WTC11 (cell line): Measurements from ENCODE around the gene MIR17HG. TPM values are rescaled to one million over a fixed set of nuclear protein-coding genes. Genes with fewer than 3 reads are reported as not detected.

Experiments used
- CREB1 ChIP-seq: sonication (generic); formaldehyde crosslinking; IDR thresholded peaks from 2 replicates; pipeline ENCODE4 v1.8.0; 2023; ENCODE audit warnings: mild to moderate bottlenecking, missing genetic modification reagents
- FOXK1 ChIP-seq: sonication (generic); formaldehyde crosslinking; IDR thresholded peaks from 2 replicates; pipeline ENCODE4 v1.8.0; 2022; ENCODE audit warnings: mild to moderate bottlenecking, moderate library complexity, missing genetic modification reagents
- GTF2I ChIP-seq: fragments of 250-450 bp; sonication (Bioruptor Pico); conservative IDR thresholded peaks from 2 replicates; pipeline ENCODE4 v1.4.0; 2021; ENCODE audit warnings: mild to moderate bottlenecking
- MXD4 ChIP-seq: fragments of 250-450 bp; sonication (Bioruptor Pico); IDR thresholded peaks from 2 replicates; pipeline ENCODE4 v1.8.0; 2021; ENCODE audit warnings: mild to moderate bottlenecking, moderate library complexity, borderline replicate concordance
- MYBL2 ChIP-seq: sonication (generic); formaldehyde crosslinking; IDR thresholded peaks from 2 replicates; pipeline ENCODE4 v1.8.1; 2023; ENCODE audit warnings: mild to moderate bottlenecking, moderate library complexity, missing genetic modification reagents
- NFATC4 ChIP-seq: fragments of 250-450 bp; sonication (Bioruptor Pico); IDR thresholded peaks from 2 replicates; pipeline ENCODE4 v1.9.0; 2021; ENCODE audit warnings: mild to moderate bottlenecking
- NFYB ChIP-seq: sonication (generic); formaldehyde crosslinking; conservative IDR thresholded peaks from 2 replicates; pipeline ENCODE4 v1.8.0; 2022; ENCODE audit warnings: low read depth, missing genetic modification reagents
- PRRX2 ChIP-seq: fragments of 250-450 bp; sonication (Bioruptor Pico); IDR thresholded peaks from 2 replicates; pipeline ENCODE4 v1.8.0; 2021; ENCODE audit warnings: mild to moderate bottlenecking
- SOX15 ChIP-seq: fragments of 250-450 bp; sonication (Bioruptor Pico); IDR thresholded peaks from 2 replicates; pipeline ENCODE4 v1.9.0; 2021; ENCODE audit warnings: mild to moderate bottlenecking
- SP1 ChIP-seq: sonication (generic); formaldehyde crosslinking; conservative IDR thresholded peaks from 2 replicates; pipeline ENCODE4 v1.8.1; 2022; ENCODE audit warnings: missing genetic modification reagents
- ZBTB21 ChIP-seq: sonication (generic); formaldehyde crosslinking; IDR thresholded peaks from 2 replicates; pipeline ENCODE4 v1.8.1; 2023; ENCODE audit warnings: mild to moderate bottlenecking, missing genetic modification reagents, borderline replicate concordance
- ZNF219 ChIP-seq: sonication (generic); formaldehyde crosslinking; IDR thresholded peaks from 2 replicates; pipeline ENCODE4 v1.8.0; 2023; ENCODE audit warnings: missing genetic modification reagents, mild to moderate bottlenecking, borderline replicate concordance
- ZNF317 ChIP-seq: sonication (generic); formaldehyde crosslinking; IDR thresholded peaks from 2 replicates; pipeline ENCODE4 v1.8.1; 2023; ENCODE audit warnings: low read depth, mild to moderate bottlenecking, moderate library complexity, missing genetic modification reagents, borderline replicate concordance
- total RNA-seq: library from RNA; stranded (reverse); gene quantifications from 3 replicates; pipeline ENCODE4 v1.2.3, GENCODE V29; 2021
- TF ChIP-seq, protein P1 (sequence below): sonication (generic); formaldehyde crosslinking; IDR thresholded peaks from 2 replicates; pipeline ENCODE4 v1.8.1; 2023; ENCODE audit warnings: mild to moderate bottlenecking, moderate library complexity, missing genetic modification reagents
- TF ChIP-seq, protein P2 (sequence below): sonication (generic); formaldehyde crosslinking; IDR thresholded peaks from 2 replicates; pipeline ENCODE4 v1.8.1; 2022; ENCODE audit warnings: low read depth, mild to moderate bottlenecking, moderate library complexity, missing genetic modification reagents, borderline replicate concordance
- TF ChIP-seq, protein P3 (sequence below): sonication (generic); formaldehyde crosslinking; IDR thresholded peaks from 2 replicates; pipeline ENCODE4 v1.8.1; 2022; ENCODE audit warnings: low read depth, missing genetic modification reagents, borderline replicate concordance
- TF ChIP-seq, protein P4 (sequence below): fragments of 250-450 bp; sonication (Bioruptor Pico); conservative IDR thresholded peaks from 2 replicates; pipeline ENCODE4 v1.9.0; 2021; ENCODE audit warnings: mild to moderate bottlenecking
- TF ChIP-seq, protein P5 (sequence below): sonication (generic); formaldehyde crosslinking; IDR thresholded peaks from 2 replicates; pipeline ENCODE4 v1.8.0; 2023; ENCODE audit warnings: mild to moderate bottlenecking, missing genetic modification reagents
- TF ChIP-seq, protein P6 (sequence below): sonication (generic); formaldehyde crosslinking; IDR thresholded peaks from 2 replicates; pipeline ENCODE4 v1.8.1; 2023; ENCODE audit warnings: mild to moderate bottlenecking, missing genetic modification reagents
- TF ChIP-seq, protein P7 (sequence below): fragments of 250-450 bp; sonication (Bioruptor Pico); IDR thresholded peaks from 2 replicates; pipeline ENCODE4 v1.8.0; 2021; ENCODE audit warnings: mild to moderate bottlenecking

MIR17HG gene
- total RNA-seq, 1 experiment from 2014 or later: 37.1 TPM

DNA sequence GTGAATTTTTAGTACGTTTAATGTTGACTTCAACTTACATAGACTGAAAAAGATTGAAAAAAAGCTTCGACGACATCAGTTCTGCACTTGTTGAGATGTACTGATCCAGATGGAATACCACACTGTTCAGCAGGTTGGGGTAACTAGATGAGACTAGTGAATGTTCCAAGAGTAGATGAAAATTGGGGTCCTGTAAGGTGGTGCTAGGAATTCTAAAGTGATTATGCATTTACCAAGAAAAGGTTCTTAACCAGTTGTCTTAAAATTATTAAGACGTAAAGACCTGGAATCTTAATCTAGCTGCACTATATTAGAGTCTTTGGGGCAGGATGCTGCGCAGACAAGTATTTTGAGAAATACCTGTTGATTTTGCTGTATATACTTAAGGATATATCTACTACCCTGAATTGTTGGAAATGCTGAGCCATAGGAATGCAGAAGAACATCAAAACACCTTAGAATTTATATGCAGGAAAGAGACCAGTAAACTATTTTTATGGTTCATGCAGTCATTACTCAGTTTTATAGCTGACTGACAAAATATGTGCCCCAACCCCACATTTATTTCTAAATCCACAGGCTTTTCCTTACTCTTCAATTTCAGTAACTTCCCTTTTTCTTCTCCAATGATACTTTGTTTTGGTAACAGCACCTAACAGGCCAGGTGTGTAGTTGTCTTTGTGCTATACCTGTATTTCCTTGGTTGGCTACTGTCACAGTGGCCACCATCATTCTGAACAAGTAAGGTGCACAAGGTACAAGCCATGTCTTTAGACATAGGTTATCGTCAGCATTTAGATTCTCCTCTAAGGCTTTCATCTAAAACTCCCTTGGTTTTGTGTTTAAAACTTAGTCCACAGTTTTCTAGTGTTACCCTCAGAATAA is 8.6 kb downstream of the MIR17HG start (continued):
- TF ChIP-seq, protein P1, sequence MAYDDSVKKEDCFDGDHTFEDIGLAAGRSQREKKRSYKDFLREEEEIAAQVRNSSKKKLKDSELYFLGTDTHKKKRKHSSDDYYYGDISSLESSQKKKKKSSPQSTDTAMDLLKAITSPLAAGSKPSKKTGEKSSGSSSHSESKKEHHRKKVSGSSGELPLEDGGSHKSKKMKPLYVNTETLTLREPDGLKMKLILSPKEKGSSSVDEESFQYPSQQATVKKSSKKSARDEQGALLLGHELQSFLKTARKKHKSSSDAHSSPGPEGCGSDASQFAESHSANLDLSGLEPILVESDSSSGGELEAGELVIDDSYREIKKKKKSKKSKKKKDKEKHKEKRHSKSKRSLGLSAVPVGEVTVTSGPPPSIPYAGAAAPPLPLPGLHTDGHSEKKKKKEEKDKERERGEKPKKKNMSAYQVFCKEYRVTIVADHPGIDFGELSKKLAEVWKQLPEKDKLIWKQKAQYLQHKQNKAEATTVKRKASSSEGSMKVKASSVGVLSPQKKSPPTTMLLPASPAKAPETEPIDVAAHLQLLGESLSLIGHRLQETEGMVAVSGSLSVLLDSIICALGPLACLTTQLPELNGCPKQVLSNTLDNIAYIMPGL (CRISPR knock-in tag): no peak
- TF ChIP-seq ZNF219 (CRISPR knock-in tag) (no peak), GTF2I (CRISPR knock-in tag) (no peak), MXD4 (CRISPR knock-in tag) (no peak), NFATC4 (CRISPR knock-in tag) (peak; percentile 54; the same call in 1 of the 2 replicates), FOXK1 (no peak), CREB1 (CRISPR knock-in tag) (no peak), PRRX2 (CRISPR knock-in tag) (peak; percentile 5), SOX15 (no peak), ZBTB21 (CRISPR knock-in tag) (no peak), MYBL2 (CRISPR knock-in tag) (no peak), SP1 (CRISPR knock-in tag) (no peak), NFYB (no peak), ZNF317 (CRISPR knock-in tag) (no peak)
- TF ChIP-seq, protein P2, sequence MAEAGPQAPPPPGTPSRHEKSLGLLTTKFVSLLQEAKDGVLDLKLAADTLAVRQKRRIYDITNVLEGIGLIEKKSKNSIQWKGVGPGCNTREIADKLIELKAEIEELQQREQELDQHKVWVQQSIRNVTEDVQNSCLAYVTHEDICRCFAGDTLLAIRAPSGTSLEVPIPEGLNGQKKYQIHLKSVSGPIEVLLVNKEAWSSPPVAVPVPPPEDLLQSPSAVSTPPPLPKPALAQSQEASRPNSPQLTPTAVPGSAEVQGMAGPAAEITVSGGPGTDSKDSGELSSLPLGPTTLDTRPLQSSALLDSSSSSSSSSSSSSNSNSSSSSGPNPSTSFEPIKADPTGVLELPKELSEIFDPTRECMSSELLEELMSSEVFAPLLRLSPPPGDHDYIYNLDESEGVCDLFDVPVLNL: no peak
- TF ChIP-seq, protein P3, sequence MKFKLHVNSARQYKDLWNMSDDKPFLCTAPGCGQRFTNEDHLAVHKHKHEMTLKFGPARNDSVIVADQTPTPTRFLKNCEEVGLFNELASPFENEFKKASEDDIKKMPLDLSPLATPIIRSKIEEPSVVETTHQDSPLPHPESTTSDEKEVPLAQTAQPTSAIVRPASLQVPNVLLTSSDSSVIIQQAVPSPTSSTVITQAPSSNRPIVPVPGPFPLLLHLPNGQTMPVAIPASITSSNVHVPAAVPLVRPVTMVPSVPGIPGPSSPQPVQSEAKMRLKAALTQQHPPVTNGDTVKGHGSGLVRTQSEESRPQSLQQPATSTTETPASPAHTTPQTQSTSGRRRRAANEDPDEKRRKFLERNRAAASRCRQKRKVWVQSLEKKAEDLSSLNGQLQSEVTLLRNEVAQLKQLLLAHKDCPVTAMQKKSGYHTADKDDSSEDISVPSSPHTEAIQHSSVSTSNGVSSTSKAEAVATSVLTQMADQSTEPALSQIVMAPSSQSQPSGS (CRISPR knock-in tag): no peak
- TF ChIP-seq, protein P4, sequence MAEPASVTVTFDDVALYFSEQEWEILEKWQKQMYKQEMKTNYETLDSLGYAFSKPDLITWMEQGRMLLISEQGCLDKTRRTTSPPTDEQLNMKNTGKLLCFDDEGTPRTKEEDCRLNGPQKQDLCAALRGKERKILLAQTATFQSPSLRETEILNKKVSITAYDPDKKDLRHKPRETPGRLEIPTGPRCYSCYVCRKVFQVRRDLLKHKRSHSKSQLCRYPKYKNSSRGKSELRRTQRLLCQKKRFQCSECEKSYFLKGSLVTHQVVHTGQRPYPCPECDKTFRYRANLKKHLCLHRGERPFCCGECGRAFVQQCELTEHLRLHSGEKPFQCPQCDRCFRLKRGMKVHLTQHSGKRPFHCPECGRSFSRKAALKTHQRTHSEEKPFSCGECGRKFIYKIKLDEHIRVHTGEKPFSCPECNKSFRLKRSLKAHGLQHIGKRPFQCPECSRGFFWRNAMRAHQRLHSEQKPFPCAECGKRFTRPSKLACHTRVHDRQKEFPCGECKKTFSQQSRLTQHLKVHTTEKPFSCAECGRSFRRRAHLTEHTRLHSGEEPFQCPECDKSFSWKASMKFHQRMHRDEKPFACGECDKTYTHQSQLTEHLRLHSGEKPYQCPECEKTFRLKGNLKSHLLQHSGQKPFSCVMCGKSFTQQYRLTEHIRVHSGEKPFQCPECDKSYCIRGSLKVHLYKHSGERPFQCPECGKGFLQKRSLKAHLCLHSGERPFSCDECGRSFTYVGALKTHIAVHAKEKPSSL: 0 out of 2 replicates have a peak, but pooled peaks have one; percentile 59
- TF ChIP-seq, protein P5, sequence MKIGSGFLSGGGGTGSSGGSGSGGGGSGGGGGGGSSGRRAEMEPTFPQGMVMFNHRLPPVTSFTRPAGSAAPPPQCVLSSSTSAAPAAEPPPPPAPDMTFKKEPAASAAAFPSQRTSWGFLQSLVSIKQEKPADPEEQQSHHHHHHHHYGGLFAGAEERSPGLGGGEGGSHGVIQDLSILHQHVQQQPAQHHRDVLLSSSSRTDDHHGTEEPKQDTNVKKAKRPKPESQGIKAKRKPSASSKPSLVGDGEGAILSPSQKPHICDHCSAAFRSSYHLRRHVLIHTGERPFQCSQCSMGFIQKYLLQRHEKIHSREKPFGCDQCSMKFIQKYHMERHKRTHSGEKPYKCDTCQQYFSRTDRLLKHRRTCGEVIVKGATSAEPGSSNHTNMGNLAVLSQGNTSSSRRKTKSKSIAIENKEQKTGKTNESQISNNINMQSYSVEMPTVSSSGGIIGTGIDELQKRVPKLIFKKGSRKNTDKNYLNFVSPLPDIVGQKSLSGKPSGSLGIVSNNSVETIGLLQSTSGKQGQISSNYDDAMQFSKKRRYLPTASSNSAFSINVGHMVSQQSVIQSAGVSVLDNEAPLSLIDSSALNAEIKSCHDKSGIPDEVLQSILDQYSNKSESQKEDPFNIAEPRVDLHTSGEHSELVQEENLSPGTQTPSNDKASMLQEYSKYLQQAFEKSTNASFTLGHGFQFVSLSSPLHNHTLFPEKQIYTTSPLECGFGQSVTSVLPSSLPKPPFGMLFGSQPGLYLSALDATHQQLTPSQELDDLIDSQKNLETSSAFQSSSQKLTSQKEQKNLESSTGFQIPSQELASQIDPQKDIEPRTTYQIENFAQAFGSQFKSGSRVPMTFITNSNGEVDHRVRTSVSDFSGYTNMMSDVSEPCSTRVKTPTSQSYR (CRISPR knock-in tag): no peak
- TF ChIP-seq, protein P6, sequence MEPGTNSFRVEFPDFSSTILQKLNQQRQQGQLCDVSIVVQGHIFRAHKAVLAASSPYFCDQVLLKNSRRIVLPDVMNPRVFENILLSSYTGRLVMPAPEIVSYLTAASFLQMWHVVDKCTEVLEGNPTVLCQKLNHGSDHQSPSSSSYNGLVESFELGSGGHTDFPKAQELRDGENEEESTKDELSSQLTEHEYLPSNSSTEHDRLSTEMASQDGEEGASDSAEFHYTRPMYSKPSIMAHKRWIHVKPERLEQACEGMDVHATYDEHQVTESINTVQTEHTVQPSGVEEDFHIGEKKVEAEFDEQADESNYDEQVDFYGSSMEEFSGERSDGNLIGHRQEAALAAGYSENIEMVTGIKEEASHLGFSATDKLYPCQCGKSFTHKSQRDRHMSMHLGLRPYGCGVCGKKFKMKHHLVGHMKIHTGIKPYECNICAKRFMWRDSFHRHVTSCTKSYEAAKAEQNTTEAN (CRISPR knock-in tag): no peak
- TF ChIP-seq, protein P7, sequence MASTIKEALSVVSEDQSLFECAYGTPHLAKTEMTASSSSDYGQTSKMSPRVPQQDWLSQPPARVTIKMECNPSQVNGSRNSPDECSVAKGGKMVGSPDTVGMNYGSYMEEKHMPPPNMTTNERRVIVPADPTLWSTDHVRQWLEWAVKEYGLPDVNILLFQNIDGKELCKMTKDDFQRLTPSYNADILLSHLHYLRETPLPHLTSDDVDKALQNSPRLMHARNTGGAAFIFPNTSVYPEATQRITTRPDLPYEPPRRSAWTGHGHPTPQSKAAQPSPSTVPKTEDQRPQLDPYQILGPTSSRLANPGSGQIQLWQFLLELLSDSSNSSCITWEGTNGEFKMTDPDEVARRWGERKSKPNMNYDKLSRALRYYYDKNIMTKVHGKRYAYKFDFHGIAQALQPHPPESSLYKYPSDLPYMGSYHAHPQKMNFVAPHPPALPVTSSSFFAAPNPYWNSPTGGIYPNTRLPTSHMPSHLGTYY (CRISPR knock-in tag): peak; percentile 78; the same call in 1 of the 2 replicates
- TF ChIP-seq, all 79 proteins: peak for 5
